ENCODE data around the gene ROCK2. TPM values are rescaled to one million over a fixed set of nuclear protein-coding genes. Genes with fewer than 3 reads are reported as not detected.

Gene ROCK2
- total and polyA plus RNA-seq, 2 donors (not counting 1 experiment from before 2014, with no cell fraction given): 2.3 to 30.2 TPM

GRCh38 chr2:11391942-11392266 is 47.5 kb upstream of the ROCK2 start:
- ChIA-PET POLR2A (interaction anchor here (0.6 kb wide), 1 partner anchor 9 kb away, joined by 5 read pairs; no protein-coding TSS in a partner anchor), CTCF (no interaction called here)
- Histone ChIP-seq H3K4me1 (ENCODE audit: control insufficient read depth in 2 of 2, insufficient read depth in 2 of 2, low read length in 2 of 2) (no peaks in the 10 kb centered on the region), H3K27ac (ENCODE audit: low read length in 2 of 2) (no peak overlapping the region), H3K9me3 (ENCODE audit: control extremely low read depth in 1 of 3, control insufficient read depth in 2 of 3, insufficient read depth in 1 of 3, low read length in 2 of 3) (no peaks in the 10 kb centered on the region), H3K4me2 (replicated peaks; ENCODE audit: low read depth, low read length, poor library complexity, severe bottlenecking) (no peak overlapping the region), H3K4me3 (ENCODE audit: control extremely low read depth in 1 of 5, extremely low read depth in 1 of 5, insufficient read depth in 1 of 5, low read depth in 2 of 5, low read length in 4 of 5) (no peak overlapping the region), H3K9ac (ENCODE audit: low read length) (no peak overlapping the region), H3K27me3 (replicated peaks in 1 of 4; ENCODE audit: control extremely low read depth in 1 of 4, control insufficient read depth in 3 of 4, insufficient read depth in 4 of 4, low read length in 3 of 4) (no peaks in the 10 kb centered on the region), H4K20me1 (ENCODE audit: control insufficient read depth, insufficient read depth, low read length, poor library complexity, severe bottlenecking) (no peaks in the 10 kb centered on the region), H3K79me2 (ENCODE audit: control insufficient read depth, insufficient read depth, low read length) (no peaks in the 10 kb centered on the region), H2AFZ (ENCODE audit: insufficient read depth, low read depth, low read length, poor library complexity, severe bottlenecking) (no peak overlapping the region), H3K36me3 (replicated peaks in 1 of 2; ENCODE audit: control extremely low read depth in 1 of 2, control insufficient read depth in 1 of 2, extremely low read depth in 1 of 2, insufficient read depth in 2 of 2, low read length in 1 of 2) (no peaks in the 10 kb centered on the region)
- H3K4me1 Mint-ChIP-seq: no peaks in the 10 kb centered on the region
- DNase-seq: no peak
- 86% methylated on average over 1 of the region's 3 CpGs for WGBS (ENCODE audit: insufficient coverage)
- intact Hi-C loops (cut with micrococcal nuclease): no loop called here
- no peak overlapping the region for H3K27ac Mint-ChIP-seq
- H3K27me3 Mint-ChIP-seq: no peaks in the 10 kb centered on the region
- no peak overlapping the region for H3K4me3 Mint-ChIP-seq
- no peak for TF ChIP-seq CTCF (IDR thresholded peaks at IDR 0.05)
- TF ChIP-seq EZH2 (IDR thresholded peaks at IDR 0.05; ENCODE audit: borderline replicate concordance, insufficient read depth, low read depth, low read length, poor library complexity, severe bottlenecking): no peak
- no peaks in the 10 kb centered on the region for H3K9me3 Mint-ChIP-seq (ENCODE audit: insufficient read depth)
- ATAC-seq (ENCODE audit: low read depth): no peak

GRCh38 chr2:11390399-11390658 is 45.9 kb upstream of the ROCK2 start:
- Histone ChIP-seq H2AFZ (ENCODE audit: insufficient read depth, low read depth, low read length, poor library complexity, severe bottlenecking) (no peak overlapping the region), H3K4me1 (ENCODE audit: control insufficient read depth in 2 of 2, insufficient read depth in 2 of 2, low read length in 2 of 2) (no peaks in the 10 kb centered on the region), H3K79me2 (ENCODE audit: control insufficient read depth, insufficient read depth, low read length) (no peaks in the 10 kb centered on the region), H3K36me3 (replicated peaks in 1 of 2; ENCODE audit: control extremely low read depth in 1 of 2, control insufficient read depth in 1 of 2, extremely low read depth in 1 of 2, insufficient read depth in 2 of 2, low read length in 1 of 2) (no peaks in the 10 kb centered on the region), H3K4me3 (ENCODE audit: control extremely low read depth in 1 of 5, extremely low read depth in 1 of 5, insufficient read depth in 1 of 5, low read depth in 2 of 5, low read length in 4 of 5) (no peak overlapping the region), H3K9me3 (ENCODE audit: control extremely low read depth in 1 of 3, control insufficient read depth in 2 of 3, insufficient read depth in 1 of 3, low read length in 2 of 3) (no peaks in the 10 kb centered on the region), H3K9ac (ENCODE audit: low read length) (no peak overlapping the region), H4K20me1 (ENCODE audit: control insufficient read depth, insufficient read depth, low read length, poor library complexity, severe bottlenecking) (no peaks in the 10 kb centered on the region), H3K4me2 (replicated peaks; ENCODE audit: low read depth, low read length, poor library complexity, severe bottlenecking) (no peak overlapping the region), H3K27ac (ENCODE audit: low read length in 2 of 2) (no peak overlapping the region), H3K27me3 (replicated peaks in 1 of 4; ENCODE audit: control extremely low read depth in 1 of 4, control insufficient read depth in 3 of 4, insufficient read depth in 4 of 4, low read length in 3 of 4) (no peaks in the 10 kb centered on the region)
- intact Hi-C loops (cut with micrococcal nuclease): no loop called here
- DNase-seq: no peak
- Mint-ChIP-seq H3K4me1 (no peaks in the 10 kb centered on the region), H3K27ac (no peak overlapping the region), H3K9me3 (ENCODE audit: insufficient read depth) (no peaks in the 10 kb centered on the region), H3K27me3 (no peaks in the 10 kb centered on the region), H3K4me3 (no peak overlapping the region)
- WGBS (ENCODE audit: insufficient coverage): 92% methylated on average over 5 of the region's 5 CpGs
- ATAC-seq (ENCODE audit: low read depth): no peak
- ChIA-PET CTCF (interaction anchor here (0.6 kb wide), 1 partner anchor 11 kb away, joined by 3 read pairs; no protein-coding TSS in a partner anchor), POLR2A (no interaction called here)
- no peak for TF ChIP-seq CTCF (IDR thresholded peaks at IDR 0.05)
- no peak for TF ChIP-seq EZH2 (IDR thresholded peaks at IDR 0.05; ENCODE audit: borderline replicate concordance, insufficient read depth, low read depth, low read length, poor library complexity, severe bottlenecking)
